Fibroblast of lung (primary cell): ENCODE data around the gene RND3. TPM values are rescaled to one million over a fixed set of nuclear protein-coding genes. Genes with fewer than 3 reads are reported as not detected.
A peak's percentile ranks its signal among the peaks of the same experiment; 100 is the strongest.

Source experiments
- DNase-seq, 2 donors: peaks; one replicate each; pipeline versions ENCODE4 v3.0.0 to v3.0.0-alpha.2; 2010; ENCODE audit warnings: low read depth in 2 of 2
- H2AFZ ChIP-seq: 2 replicates; pipeline ENCODE4 v1.5.1; 2012; ENCODE audit warnings: low read length, control low read depth, inconsistent platforms
- H3K27ac ChIP-seq: 2 replicates; pipeline ENCODE4 v1.5.1; 2011; ENCODE audit warnings: low read length, control low read depth; ENCODE audit not compliant: insufficient read depth
- H3K27me3 ChIP-seq: 2 replicates; pipeline ENCODE4 v1.5.1; 2011; ENCODE audit warnings: mild to moderate bottlenecking, low read length; ENCODE audit not compliant: control insufficient read depth, insufficient read depth
- H3K36me3 ChIP-seq: 2 replicates; pipeline ENCODE4 v1.5.1; 2011; ENCODE audit warnings: low read length; ENCODE audit not compliant: control insufficient read depth, insufficient read depth
- H3K4me1 ChIP-seq: 2 replicates; pipeline ENCODE4 v1.5.1; 2011; ENCODE audit warnings: low read length; ENCODE audit not compliant: control insufficient read depth, insufficient read depth; ENCODE audit errors: extremely low read depth
- H3K4me2 ChIP-seq: 2 replicates; pipeline ENCODE4 v1.5.1; 2011; ENCODE audit warnings: low read length, control low read depth; ENCODE audit not compliant: insufficient read depth; ENCODE audit errors: extremely low read depth
- H3K4me3 ChIP-seq, 4 experiments: fragments of 200-600 bp in 1 of 4; sonication (generic) in 1 of 4; replicated peaks in 1 of 4; 2 replicates each; pipeline ENCODE4 v1.5.1; 2011 to 2016; ENCODE audit warnings: low read length in 4 of 4, low read depth in 3 of 4, mild to moderate bottlenecking in 3 of 4, control low read depth in 2 of 4, inconsistent platforms in 1 of 4, mixed read lengths in 1 of 4; ENCODE audit not compliant: insufficient read depth in 1 of 4; ENCODE audit errors: control extremely low read depth in 1 of 4
- H3K79me2 ChIP-seq: 2 replicates; pipeline ENCODE4 v1.5.1; 2012; ENCODE audit warnings: mild to moderate bottlenecking, low read length, inconsistent platforms; ENCODE audit not compliant: control insufficient read depth, insufficient read depth
- H3K9ac ChIP-seq: 2 replicates; pipeline ENCODE4 v1.5.1; 2011; ENCODE audit warnings: mild to moderate bottlenecking, low read length, control low read depth; ENCODE audit not compliant: insufficient read depth
- H3K9me3 ChIP-seq: 2 replicates; pipeline ENCODE4 v1.5.1; 2012; ENCODE audit warnings: low read depth, low read length; ENCODE audit not compliant: control insufficient read depth, insufficient read depth
- H4K20me1 ChIP-seq: 2 replicates; pipeline ENCODE4 v1.5.1; 2011; ENCODE audit warnings: low read length; ENCODE audit not compliant: control insufficient read depth, insufficient read depth; ENCODE audit errors: extremely low read depth
- EZH2 ChIP-seq: IDR thresholded peaks from 2 replicates; pipeline ENCODE4 v1.5.1; 2012; ENCODE audit warnings: low read length, control low read depth, mild to moderate bottlenecking; ENCODE audit errors: missing control alignments
- polyA plus RNA-seq, 2 donors: library from polyadenylated mRNA; depleted of rRNA in 1 of 2; stranded (reverse) in 1 of 2; unstranded in 1 of 2; fragments of >200 nt; gene quantifications; 2 replicates each; pipeline ENCODE4 v1.2.1, GENCODE V29; 2011 to 2012; ENCODE audit warnings: missing spikeins in 1 of 2
- total RNA-seq: library from RNA; depleted of rRNA; stranded (reverse); fragments of >200 nt; gene quantifications from 2 replicates; pipeline ENCODE4 v1.2.1, GENCODE V29; 2014
- TF ChIP-seq, protein P1 (sequence below), 2 donors: IDR thresholded peaks in 1 of 2; conservative IDR thresholded peaks in 1 of 2; 1 replicate in 1 of 2; 2 replicates in 1 of 2; pipeline ENCODE4 v1.5.1; 2011 to 2012; ENCODE audit warnings: low read length in 2 of 2, control low read depth in 1 of 2, inconsistent platforms in 1 of 2, low read depth in 1 of 2, mild to moderate bottlenecking in 1 of 2

RND3 gene
- total and polyA plus RNA-seq, 2 donors (not counting 1 experiment from before 2014, with no cell fraction given), result 363 to 1,405 TPM

GRCh38 chr2:150484006-150484405 lies 3.5 kb downstream of the RND3 start:
- TF ChIP-seq, protein P1, sequence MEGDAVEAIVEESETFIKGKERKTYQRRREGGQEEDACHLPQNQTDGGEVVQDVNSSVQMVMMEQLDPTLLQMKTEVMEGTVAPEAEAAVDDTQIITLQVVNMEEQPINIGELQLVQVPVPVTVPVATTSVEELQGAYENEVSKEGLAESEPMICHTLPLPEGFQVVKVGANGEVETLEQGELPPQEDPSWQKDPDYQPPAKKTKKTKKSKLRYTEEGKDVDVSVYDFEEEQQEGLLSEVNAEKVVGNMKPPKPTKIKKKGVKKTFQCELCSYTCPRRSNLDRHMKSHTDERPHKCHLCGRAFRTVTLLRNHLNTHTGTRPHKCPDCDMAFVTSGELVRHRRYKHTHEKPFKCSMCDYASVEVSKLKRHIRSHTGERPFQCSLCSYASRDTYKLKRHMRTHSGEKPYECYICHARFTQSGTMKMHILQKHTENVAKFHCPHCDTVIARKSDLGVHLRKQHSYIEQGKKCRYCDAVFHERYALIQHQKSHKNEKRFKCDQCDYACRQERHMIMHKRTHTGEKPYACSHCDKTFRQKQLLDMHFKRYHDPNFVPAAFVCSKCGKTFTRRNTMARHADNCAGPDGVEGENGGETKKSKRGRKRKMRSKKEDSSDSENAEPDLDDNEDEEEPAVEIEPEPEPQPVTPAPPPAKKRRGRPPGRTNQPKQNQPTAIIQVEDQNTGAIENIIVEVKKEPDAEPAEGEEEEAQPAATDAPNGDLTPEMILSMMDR (conservative IDR thresholded peaks at IDR 0.05 in 1 of 2, IDR thresholded peaks at IDR 0.05 in 1 of 2; ENCODE audit: low read depth in 1 of 2, low read length in 2 of 2), result no peak
- no peak for TF ChIP-seq EZH2
- H3K4me1 ChIP-seq, result peaks cover 7% of the 10 kb centered on the region
- peak overlapping the region; percentile 98 for H3K27ac ChIP-seq
- no peaks in the 10 kb centered on the region for H3K9me3 ChIP-seq
- peak overlapping the region; percentile 60 for H3K4me2 ChIP-seq
- no peaks in the 10 kb centered on the region for H4K20me1 ChIP-seq
- H3K9ac ChIP-seq, result peak overlapping the region; percentile 98
- peaks cover 92% of the 10 kb centered on the region for H3K79me2 ChIP-seq
- peaks cover 15% of the 10 kb centered on the region for H3K36me3 ChIP-seq
- no peaks in the 10 kb centered on the region for H3K27me3 ChIP-seq
- DNase-seq, result no peak
- H3K4me3 ChIP-seq, result peak overlapping the region; percentile 96 to 99 (median 97)
- no peak overlapping the region for H2AFZ ChIP-seq

DNA sequence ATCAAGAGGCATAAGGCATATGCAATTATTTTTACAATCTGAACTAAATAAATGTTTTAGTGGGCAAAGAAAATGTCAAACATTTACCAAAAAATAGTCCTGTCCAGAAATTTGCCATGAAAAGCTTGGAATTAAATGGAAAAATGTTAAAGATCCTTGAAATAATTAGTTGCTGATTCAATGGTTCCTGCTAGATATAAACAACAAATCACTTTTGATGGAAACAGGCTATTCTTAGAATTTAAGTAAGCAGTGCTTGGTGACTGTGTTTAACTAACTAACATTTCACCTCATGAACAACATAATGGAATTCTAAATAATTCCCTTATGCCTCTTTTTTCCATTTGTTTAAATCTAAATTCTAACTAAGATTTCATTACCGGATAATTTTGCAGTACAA lies 3.9 kb downstream of the RND3 start:
- peak overlapping the region; percentile 96 to 99 (median 97) for H3K4me3 ChIP-seq
- H3K27ac ChIP-seq, result peak overlapping the region; percentile 98
- DNase-seq, result peak in 1 of 2 donors; percentile 29
- peaks cover 10% of the 10 kb centered on the region for H3K4me1 ChIP-seq
- peak overlapping the region; percentile 98 for H3K9ac ChIP-seq
- TF ChIP-seq, protein P1 (conservative IDR thresholded peaks at IDR 0.05 in 1 of 2, IDR thresholded peaks at IDR 0.05 in 1 of 2; ENCODE audit: low read depth in 1 of 2, low read length in 2 of 2), result no peak
- TF ChIP-seq EZH2, result no peak
- peaks cover 93% of the 10 kb centered on the region for H3K79me2 ChIP-seq
- no peak overlapping the region for H2AFZ ChIP-seq
- no peaks in the 10 kb centered on the region for H4K20me1 ChIP-seq
- H3K9me3 ChIP-seq, result no peaks in the 10 kb centered on the region
- H3K27me3 ChIP-seq, result no peaks in the 10 kb centered on the region
- peaks cover 16% of the 10 kb centered on the region for H3K36me3 ChIP-seq
- H3K4me2 ChIP-seq, result peak overlapping the region; percentile 60

DNA sequence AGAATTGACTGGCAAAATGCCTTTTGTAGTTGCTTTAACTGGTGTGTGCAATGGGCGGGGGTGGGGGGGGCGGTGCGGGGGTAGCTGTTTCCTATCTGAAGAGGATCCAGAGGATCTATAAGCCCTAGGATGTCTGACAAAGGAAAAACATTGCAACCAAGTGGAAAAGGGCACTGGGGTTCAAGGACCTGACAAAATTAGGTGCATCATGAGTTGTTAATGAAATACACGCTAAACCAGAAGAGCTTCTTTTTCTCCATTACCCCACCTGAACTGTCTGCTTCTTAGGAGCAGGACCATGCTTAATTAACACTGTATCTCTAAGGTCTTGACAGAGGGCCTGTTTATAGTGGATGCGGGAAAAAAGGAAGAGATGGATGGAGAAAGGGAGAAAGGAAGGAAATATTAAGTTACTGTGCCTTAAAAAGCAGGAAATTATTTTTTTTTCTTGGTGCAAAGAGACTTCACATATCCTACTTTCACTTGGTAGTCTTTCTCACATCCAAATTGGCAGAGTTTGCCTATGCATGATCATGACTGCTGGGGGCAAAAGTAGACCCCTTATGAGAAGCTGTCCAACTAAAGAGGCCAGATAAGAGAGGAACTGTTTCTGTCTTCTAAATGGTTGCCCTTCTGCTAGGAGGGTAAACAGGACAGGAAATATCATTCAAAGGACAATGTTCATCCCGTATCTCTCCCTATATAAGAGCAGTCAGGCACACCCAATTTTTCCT lies 4.6 kb downstream of the RND3 start:
- H2AFZ ChIP-seq, result no peak overlapping the region
- peak overlapping the region; percentile 36 to 98 (median 96) for H3K4me3 ChIP-seq
- no peaks in the 10 kb centered on the region for H3K27me3 ChIP-seq
- no peaks in the 10 kb centered on the region for H4K20me1 ChIP-seq
- TF ChIP-seq EZH2, result no peak
- TF ChIP-seq, protein P1 (conservative IDR thresholded peaks at IDR 0.05 in 1 of 2, IDR thresholded peaks at IDR 0.05 in 1 of 2; ENCODE audit: low read depth in 1 of 2, low read length in 2 of 2), result no peak
- peak overlapping the region; percentile 45 for H3K9ac ChIP-seq
- no peaks in the 10 kb centered on the region for H3K9me3 ChIP-seq
- DNase-seq, result peak in 1 of 2 donors; percentile 14
- H3K4me2 ChIP-seq, result peak overlapping the region; percentile 60
- peaks cover 16% of the 10 kb centered on the region for H3K36me3 ChIP-seq
- H3K4me1 ChIP-seq, result peaks cover 12% of the 10 kb centered on the region
- peaks cover 97% of the 10 kb centered on the region for H3K79me2 ChIP-seq
- H3K27ac ChIP-seq, result peak overlapping the region; percentile 55
